DMS153 treated with DMSO at 0.1 percent for 48 hours (cell line): Measurements from ENCODE around the gene PCGF6.
"Not testable (repeated sequence)": the region's sequence is repeated elsewhere in the genome, so short reads cannot be mapped to it uniquely, and the experiment has no call there.

ENCODE experiments used
- DNase-seq: peaks from one replicate; lab custom pipeline; 2025; ENCODE audit not compliant: unreplicated experiment; lab: John Stamatoyannopoulos, UW

PCGF6 gene

DNA sequence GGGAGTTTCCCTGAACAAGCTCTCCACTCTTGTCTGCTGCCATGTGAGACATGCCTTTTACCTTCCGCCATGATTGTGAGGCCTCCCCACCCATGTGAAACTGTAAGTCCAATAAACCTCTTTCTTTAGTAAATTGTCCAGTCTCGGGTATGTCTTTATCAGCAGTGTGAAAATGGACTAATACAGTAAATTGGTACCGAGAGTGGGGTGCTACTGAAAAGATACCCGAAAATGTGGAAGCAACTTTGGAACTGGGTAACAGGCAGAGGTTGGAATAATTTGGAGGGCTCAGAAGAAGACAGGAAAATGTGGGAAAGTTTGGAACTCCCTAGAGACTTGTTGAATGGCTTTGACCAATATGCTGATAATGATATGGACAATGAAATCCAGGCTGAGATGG is 92.0 kb downstream of the PCGF6 start:
- DNase-seq: not testable (repeated sequence)

DNA sequence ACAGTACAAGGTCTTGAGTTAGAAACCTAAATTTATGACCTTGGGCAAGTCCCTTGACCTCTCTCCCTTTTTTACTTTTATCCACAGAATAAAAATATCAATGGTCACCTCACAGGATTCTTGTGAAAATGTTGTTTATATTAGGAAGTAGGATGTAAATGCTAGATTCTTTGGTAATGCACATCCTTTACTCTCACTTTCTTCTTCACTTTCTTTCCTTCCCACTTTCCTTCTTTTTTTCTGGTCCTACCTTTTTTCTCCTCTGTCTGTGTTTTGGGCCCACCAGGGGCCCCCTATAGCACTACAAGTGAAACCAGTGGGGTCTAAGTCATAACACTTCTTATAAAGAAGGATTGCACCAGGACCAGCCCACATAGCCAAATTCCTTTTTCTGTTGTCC is 93.1 kb downstream of the PCGF6 start:
- DNase-seq: no peak

DNA sequence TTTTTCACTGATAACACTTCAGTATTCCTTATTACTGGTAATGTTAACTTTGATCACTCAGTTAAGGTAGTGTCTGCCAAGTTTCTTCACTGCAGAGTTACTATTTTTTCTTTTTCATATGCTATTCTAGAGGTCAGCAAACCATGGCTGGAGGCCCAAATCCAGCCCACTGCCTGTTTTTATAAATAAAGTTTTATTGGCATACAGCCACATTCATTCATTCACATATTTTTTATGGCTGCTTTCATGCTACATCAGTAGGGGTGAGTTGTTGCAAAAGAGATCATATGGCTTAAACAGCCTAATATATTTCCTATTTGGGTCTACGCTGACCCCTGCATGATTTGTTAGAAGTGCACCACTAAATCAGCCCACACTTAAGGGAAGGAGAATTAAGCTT is 94.3 kb downstream of the PCGF6 start:
- no peak for DNase-seq

DNA sequence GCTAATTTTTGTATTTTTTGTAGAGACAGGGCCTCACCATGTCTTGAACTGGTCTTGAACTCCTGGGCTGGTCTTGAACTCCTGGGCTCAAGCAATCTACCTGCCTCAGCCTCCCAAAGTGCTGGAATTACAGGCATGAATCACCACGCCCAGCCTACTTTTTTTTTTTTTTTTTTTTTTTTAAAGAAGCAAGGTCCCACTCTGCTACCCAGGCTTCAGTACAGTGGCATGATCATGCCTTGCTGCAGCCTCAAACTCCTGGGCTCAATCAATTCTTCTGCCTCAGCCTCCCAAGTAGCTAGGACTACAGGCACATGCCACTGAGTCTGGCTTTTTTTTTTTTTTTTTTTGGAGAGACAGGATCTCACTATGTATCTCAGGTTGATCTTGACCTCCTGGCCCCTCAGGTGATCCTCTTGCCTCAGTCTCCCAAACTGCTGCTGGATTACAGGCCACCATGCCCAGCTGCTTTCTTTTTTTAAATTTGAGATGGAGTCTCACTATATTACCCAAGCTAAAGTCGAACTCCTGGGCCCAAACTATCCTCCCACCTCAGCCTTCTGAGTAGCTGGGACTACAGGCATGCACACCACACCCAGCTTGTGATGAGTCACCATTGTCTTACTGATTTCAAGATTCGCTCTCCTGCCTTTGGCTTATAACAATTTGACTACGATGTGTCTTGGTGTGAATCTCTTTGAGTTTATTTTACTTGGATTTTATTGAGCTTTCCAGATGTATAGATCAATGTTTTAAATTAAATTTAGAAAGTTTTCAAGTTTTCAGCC is 96.2 kb downstream of the PCGF6 start:
- DNase-seq: no peak

DNA sequence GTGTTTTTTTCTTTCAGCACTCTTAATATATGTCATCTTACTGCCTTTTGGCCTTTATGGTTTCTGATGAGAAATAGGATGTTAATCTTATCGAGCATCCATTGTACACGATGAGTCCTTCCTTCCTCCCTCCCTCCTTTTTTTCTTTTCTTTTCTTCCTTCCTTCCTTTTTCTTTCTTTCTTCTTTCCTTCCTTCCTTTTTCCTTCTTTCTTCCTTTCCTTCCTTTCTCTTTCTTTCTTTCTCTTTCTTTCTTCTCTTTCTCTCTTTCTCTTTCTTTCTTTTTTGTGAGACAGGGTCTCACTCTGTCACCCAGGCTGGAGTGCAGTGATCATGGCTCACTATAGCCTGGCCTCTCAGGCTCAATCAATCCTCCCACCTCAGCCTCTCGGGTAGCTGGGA is 96.8 kb downstream of the PCGF6 start:
- DNase-seq: no peak
